ENCODE data around the gene A1CF. TPM values are rescaled to one million over a fixed set of nuclear protein-coding genes. Genes with fewer than 3 reads are reported as not detected.

The A1CF gene, protein sequence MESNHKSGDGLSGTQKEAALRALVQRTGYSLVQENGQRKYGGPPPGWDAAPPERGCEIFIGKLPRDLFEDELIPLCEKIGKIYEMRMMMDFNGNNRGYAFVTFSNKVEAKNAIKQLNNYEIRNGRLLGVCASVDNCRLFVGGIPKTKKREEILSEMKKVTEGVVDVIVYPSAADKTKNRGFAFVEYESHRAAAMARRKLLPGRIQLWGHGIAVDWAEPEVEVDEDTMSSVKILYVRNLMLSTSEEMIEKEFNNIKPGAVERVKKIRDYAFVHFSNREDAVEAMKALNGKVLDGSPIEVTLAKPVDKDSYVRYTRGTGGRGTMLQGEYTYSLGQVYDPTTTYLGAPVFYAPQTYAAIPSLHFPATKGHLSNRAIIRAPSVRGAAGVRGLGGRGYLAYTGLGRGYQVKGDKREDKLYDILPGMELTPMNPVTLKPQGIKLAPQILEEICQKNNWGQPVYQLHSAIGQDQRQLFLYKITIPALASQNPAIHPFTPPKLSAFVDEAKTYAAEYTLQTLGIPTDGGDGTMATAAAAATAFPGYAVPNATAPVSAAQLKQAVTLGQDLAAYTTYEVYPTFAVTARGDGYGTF
- polyA plus RNA-seq: 0.02 TPM in 1 of 3 replicates, not detected in the others
- polyA plus RNA-seq (2011; ENCODE audit: low read depth): not detected
- not detected in 2 replicates for polyA plus RNA-seq (2011; cell fraction: cytosol; rRNA removed)
- polyA plus RNA-seq (2011; cell fraction: nucleus; rRNA removed): not detected in 2 replicates
- 0.01 TPM in 1 of 2 replicates, not detected in the other for polyA plus RNA-seq (2012; ENCODE audit: low replicate concordance)
- not detected in 3 replicates for polyA minus RNA-seq
- polyA minus RNA-seq (2011; cell fraction: cytosol; rRNA and poly(A)+ RNA removed): not detected
- not detected in 2 replicates for polyA minus RNA-seq (2011; cell fraction: nucleus; rRNA and poly(A)+ RNA removed)

DNA sequence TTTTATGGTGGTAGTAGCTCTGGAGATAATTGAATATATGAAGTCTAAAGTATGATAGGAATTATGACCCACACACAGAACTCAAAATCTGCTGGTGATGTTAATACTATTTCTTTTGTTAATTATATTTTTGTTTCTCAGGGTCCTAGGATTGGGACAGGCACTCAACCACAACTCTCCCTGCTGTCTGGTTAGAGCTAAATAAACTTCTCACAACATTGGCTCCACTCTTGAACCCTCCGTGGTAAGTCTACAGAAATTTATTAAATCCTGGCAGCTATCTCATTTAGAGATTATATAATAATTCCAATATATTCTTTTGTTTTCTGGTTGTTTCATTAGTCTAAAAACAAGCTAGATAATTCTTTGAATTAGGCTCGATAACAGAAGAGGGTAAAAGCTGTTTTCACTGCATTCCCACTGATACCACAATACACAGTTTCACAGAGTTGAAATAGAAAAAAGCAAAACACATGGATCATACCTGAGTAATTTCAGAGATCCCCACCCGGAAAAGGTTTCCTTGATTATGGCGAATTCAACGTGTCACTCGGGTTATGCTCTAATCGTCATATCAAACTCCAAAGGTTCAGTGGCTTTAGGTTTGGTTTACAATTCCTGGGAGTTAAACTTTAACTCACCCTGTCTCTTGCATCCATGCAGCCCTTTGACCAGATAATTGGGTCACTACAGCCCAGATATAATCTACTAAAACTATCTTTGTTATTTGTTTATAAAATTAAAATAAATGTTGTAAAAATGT is at the start of gene A1CF:
A1CF (minus strand) TSS at position 531 of the 763 bp plus-strand sequence. CDS start 25,687 bp downstream, outside the sequence.
- Histone ChIP-seq H3K36me3 (ENCODE audit: control insufficient read depth in 2 of 2, extremely low read depth in 1 of 2, insufficient read depth in 2 of 2, low read length in 2 of 2) (no peaks in the 10 kb centered on the region), H3K4me2 (ENCODE audit: control insufficient read depth, extremely low read depth, insufficient read depth, low read depth, low read length) (no peak within 1 kb of the TSS), H3K9me3 (ENCODE audit: control insufficient read depth, low read depth, low read length) (no peaks in the 10 kb centered on the region), H3K79me2 (ENCODE audit: control insufficient read depth, insufficient read depth, low read length) (no peaks in the 10 kb centered on the region), H3K27me3 (ENCODE audit: control insufficient read depth, extremely low read depth, insufficient read depth, low read length) (no peaks in the 10 kb centered on the region), H3K27ac (ENCODE audit: control insufficient read depth, insufficient read depth, low read length) (no peak within 1 kb of the TSS), H4K20me1 (ENCODE audit: control insufficient read depth, extremely low read depth, insufficient read depth, low read length) (no peaks in the 10 kb centered on the region), H2AFZ (ENCODE audit: control insufficient read depth, low read length) (no peak within 1 kb of the TSS), H3K4me1 (ENCODE audit: control insufficient read depth, extremely low read depth, insufficient read depth, low read length) (no peaks in the 10 kb centered on the region), H3K9ac (ENCODE audit: control insufficient read depth, extremely low read depth, insufficient read depth, low read length) (no peak within 1 kb of the TSS), H3K4me3 (ENCODE audit: control insufficient read depth in 2 of 3, extremely low read depth in 1 of 3, insufficient read depth in 2 of 3, low read depth in 1 of 3, low read length in 3 of 3) (no peak within 1 kb of the TSS), H3K9me1 (ENCODE audit: control insufficient read depth, extremely low read depth, insufficient read depth, low read length) (no peaks in the 10 kb centered on the region)
- DNase-seq (ENCODE audit: low read depth, low spot score): no peak
- FAIRE-seq: no peak
- TF ChIP-seq, protein P1, sequence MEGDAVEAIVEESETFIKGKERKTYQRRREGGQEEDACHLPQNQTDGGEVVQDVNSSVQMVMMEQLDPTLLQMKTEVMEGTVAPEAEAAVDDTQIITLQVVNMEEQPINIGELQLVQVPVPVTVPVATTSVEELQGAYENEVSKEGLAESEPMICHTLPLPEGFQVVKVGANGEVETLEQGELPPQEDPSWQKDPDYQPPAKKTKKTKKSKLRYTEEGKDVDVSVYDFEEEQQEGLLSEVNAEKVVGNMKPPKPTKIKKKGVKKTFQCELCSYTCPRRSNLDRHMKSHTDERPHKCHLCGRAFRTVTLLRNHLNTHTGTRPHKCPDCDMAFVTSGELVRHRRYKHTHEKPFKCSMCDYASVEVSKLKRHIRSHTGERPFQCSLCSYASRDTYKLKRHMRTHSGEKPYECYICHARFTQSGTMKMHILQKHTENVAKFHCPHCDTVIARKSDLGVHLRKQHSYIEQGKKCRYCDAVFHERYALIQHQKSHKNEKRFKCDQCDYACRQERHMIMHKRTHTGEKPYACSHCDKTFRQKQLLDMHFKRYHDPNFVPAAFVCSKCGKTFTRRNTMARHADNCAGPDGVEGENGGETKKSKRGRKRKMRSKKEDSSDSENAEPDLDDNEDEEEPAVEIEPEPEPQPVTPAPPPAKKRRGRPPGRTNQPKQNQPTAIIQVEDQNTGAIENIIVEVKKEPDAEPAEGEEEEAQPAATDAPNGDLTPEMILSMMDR (optimal IDR thresholded peaks at IDR 0.05 in 1 of 3, IDR thresholded peaks at IDR 0.05 in 1 of 3, conservative IDR thresholded peaks at IDR 0.05 in 1 of 3; ENCODE audit: extremely low read depth in 1 of 3, insufficient read depth in 2 of 3, low read length in 3 of 3): no peak
- no peak for TF ChIP-seq EZH2 (IDR thresholded peaks at IDR 0.05; ENCODE audit: low read length)
- dilution Hi-C loops (cut with MboI; ENCODE audit: extremely low pct_ligation_motif_present, low sequenced_read_pairs): no loop called here

GRCh38 chr10:50931948-50932431 is 46.6 kb upstream of the A1CF start:
- Histone ChIP-seq H3K9me1 (ENCODE audit: control insufficient read depth, extremely low read depth, insufficient read depth, low read length) (no peaks in the 10 kb centered on the region), H3K9me3 (ENCODE audit: control insufficient read depth, low read depth, low read length) (no peaks in the 10 kb centered on the region), H3K4me2 (ENCODE audit: control insufficient read depth, extremely low read depth, insufficient read depth, low read depth, low read length) (no peak overlapping the region), H3K27ac (ENCODE audit: control insufficient read depth, insufficient read depth, low read length) (no peak overlapping the region), H3K79me2 (ENCODE audit: control insufficient read depth, insufficient read depth, low read length) (no peaks in the 10 kb centered on the region), H4K20me1 (ENCODE audit: control insufficient read depth, extremely low read depth, insufficient read depth, low read length) (no peaks in the 10 kb centered on the region), H2AFZ (ENCODE audit: control insufficient read depth, low read length) (no peak overlapping the region), H3K4me3 (ENCODE audit: control insufficient read depth in 2 of 3, extremely low read depth in 1 of 3, insufficient read depth in 2 of 3, low read depth in 1 of 3, low read length in 3 of 3) (no peak overlapping the region), H3K4me1 (ENCODE audit: control insufficient read depth, extremely low read depth, insufficient read depth, low read length) (peaks cover 15% of the 10 kb centered on the region), H3K36me3 (ENCODE audit: control insufficient read depth in 2 of 2, extremely low read depth in 1 of 2, insufficient read depth in 2 of 2, low read length in 2 of 2) (no peaks in the 10 kb centered on the region), H3K27me3 (ENCODE audit: control insufficient read depth, extremely low read depth, insufficient read depth, low read length) (no peaks in the 10 kb centered on the region), H3K9ac (ENCODE audit: control insufficient read depth, extremely low read depth, insufficient read depth, low read length) (no peak overlapping the region)
- no peak for FAIRE-seq
- TF ChIP-seq EZH2 (IDR thresholded peaks at IDR 0.05; ENCODE audit: low read length): no peak
- TF ChIP-seq, protein P1 (optimal IDR thresholded peaks at IDR 0.05 in 1 of 3, IDR thresholded peaks at IDR 0.05 in 1 of 3, conservative IDR thresholded peaks at IDR 0.05 in 1 of 3; ENCODE audit: extremely low read depth in 1 of 3, insufficient read depth in 2 of 3, low read length in 3 of 3): no peak
- no peak for DNase-seq (ENCODE audit: low read depth, low spot score)
- dilution Hi-C loops (cut with MboI; ENCODE audit: extremely low pct_ligation_motif_present, low sequenced_read_pairs): no loop called here
